ENCODE data around the gene SLC9C1. TPM values are rescaled to one million over a fixed set of nuclear protein-coding genes. Genes with fewer than 3 reads are reported as not detected.

SLC9C1 gene
- total and polyA plus RNA-seq, 2 of the 4 experiments (the other 2 are of a cell fraction) = not detected

DNA sequence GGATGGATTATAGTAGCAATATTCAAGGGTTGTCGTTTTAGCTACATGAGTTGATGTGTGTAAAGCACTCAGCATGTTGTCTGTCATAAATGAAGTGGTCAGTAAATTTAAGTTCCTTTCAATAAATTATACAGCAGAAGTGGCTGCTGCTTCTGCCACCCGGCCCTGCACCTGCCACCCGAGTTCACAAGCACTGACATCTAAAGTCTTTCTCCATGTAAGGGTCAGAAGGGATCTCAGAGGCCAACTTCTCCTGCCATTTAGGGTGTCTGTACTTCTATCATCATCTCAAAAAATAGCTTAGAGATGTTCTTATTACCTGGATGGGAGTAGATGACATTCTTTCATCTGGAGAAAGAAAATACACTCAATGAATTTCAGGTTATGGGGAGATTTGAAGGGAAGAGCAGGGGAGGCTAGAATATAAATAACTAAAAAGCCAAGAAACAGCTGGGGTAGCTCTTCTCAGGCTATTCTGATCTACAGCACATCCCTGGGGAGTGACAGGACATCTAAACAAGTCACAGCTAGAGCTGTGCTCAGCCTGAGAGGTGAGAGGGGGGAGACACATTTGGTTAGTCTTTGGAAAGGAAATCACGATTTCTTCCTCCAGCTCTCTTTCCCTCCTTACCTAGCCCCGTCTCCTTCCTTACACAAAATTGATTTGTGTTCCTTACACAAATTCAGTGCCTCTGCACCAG lies 169.0 kb downstream of the SLC9C1 start:
- no peak overlapping the region for H2AFZ ChIP-seq (replicated peaks; ENCODE audit: low read length, poor library complexity)
- DNase-seq (no peak), ATAC-seq (ENCODE audit: low read depth) (no peak)
- H2BK5ac ChIP-seq (ENCODE audit: low read depth, low read length, poor library complexity, severe bottlenecking) = no peak overlapping the region
- no peak for TF ChIP-seq RAD21 (IDR thresholded peaks at IDR 0.05; ENCODE audit: low read length)
- TF ChIP-seq RFX5 (IDR thresholded peaks at IDR 0.05; ENCODE audit: low read depth, low read length) = no peak
- TF ChIP-seq BHLHE40 (IDR thresholded peaks at IDR 0.05; ENCODE audit: low read depth, low read length) = no peak
- TF ChIP-seq SMC3 (IDR thresholded peaks at IDR 0.05; ENCODE audit: low read depth, low read length) = no peak
- no peak for TF ChIP-seq CEBPB (IDR thresholded peaks at IDR 0.05; ENCODE audit: low read depth, low read length)
- no peak for TF ChIP-seq POLR2A (IDR thresholded peaks at IDR 0.05; ENCODE audit: low read depth, low read length)
- no peak for TF ChIP-seq MXI1 (IDR thresholded peaks at IDR 0.05; ENCODE audit: borderline replicate concordance, low read depth, low read length)
- ChIA-PET CTCF (interaction anchor here (2.6 kb wide), 1 partner anchor 12 kb away, joined by 7 read pairs; no protein-coding TSS in a partner anchor), POLR2A (ENCODE audit: unreplicated experiment) (no interaction called here)
- no peak overlapping the region for H3K18ac ChIP-seq (ENCODE audit: low read depth, low read length)
- H2AK5ac ChIP-seq (ENCODE audit: low read depth, low read length) = no peak overlapping the region
- H2BK120ac ChIP-seq (ENCODE audit: low read depth, low read length) = no peak overlapping the region
- WGBS, 2 experiments (ENCODE audit: extremely low coverage in 2 of 2, insufficient read length in 1 of 2) = no CpG with 5 or more reads among the region's 5 CpGs
- H3K27ac ChIP-seq (ENCODE audit: insufficient read depth, low read length) = no peak overlapping the region
- H3K4me1 ChIP-seq (ENCODE audit: control insufficient read depth, insufficient read depth, low read length) = peaks cover 4% of the 10 kb centered on the region; the same call in 1 of the 2 replicates
- H3K4me2 ChIP-seq (ENCODE audit: low read depth, low read length) = no peak overlapping the region
- no peak overlapping the region for H3K9ac ChIP-seq (ENCODE audit: low read depth, low read length)
- in situ Hi-C loops (cut with MboI; ENCODE audit: low sequenced_read_pairs) (loop anchor here (25.0 kb wide), 1 partner anchor 387 kb away; no protein-coding TSS in a partner anchor), intact Hi-C loops (cut with micrococcal nuclease) (no loop called here), dilution Hi-C loops (cut with HindIII; ENCODE audit: low sequenced_read_pairs, unreplicated experiment) (no loop called here)
- no peak overlapping the region for H2BK15ac ChIP-seq (ENCODE audit: low read depth, low read length)
- no peaks in the 10 kb centered on the region for H4K20me1 ChIP-seq (ENCODE audit: insufficient read depth, low read length)
- H2AK9ac ChIP-seq (replicated peaks; ENCODE audit: low read depth, low read length, poor library complexity) = peak overlapping the region; percentile 12
- H3K9me1 ChIP-seq (ENCODE audit: insufficient read depth, low read length) = no peaks in the 10 kb centered on the region; the same call in 1 of the 2 replicates
- no peak overlapping the region for H4K5ac ChIP-seq (ENCODE audit: low read depth, low read length)
- no peaks in the 10 kb centered on the region; the same call in 1 of the 2 replicates for H3K36me3 ChIP-seq (ENCODE audit: control insufficient read depth, insufficient read depth, low read length)
- no peak overlapping the region for H3K23ac ChIP-seq (ENCODE audit: low read depth, low read length)
- no peaks in the 10 kb centered on the region for H3K27me3 ChIP-seq (ENCODE audit: control insufficient read depth, insufficient read depth, low read length)
- BruUV-seq (replicated peaks) = no TSS peak
- no peak overlapping the region for H4K8ac ChIP-seq (ENCODE audit: low read depth in 2 of 2, low read length in 2 of 2)
- H4K91ac ChIP-seq (ENCODE audit: insufficient read depth, low read depth, low read length) = no peak overlapping the region
- H3K4ac ChIP-seq (ENCODE audit: low read depth, low read length) = no peak overlapping the region
- no peak overlapping the region for H2BK20ac ChIP-seq (ENCODE audit: low read depth, low read length)
- H3K56ac ChIP-seq (ENCODE audit: extremely low read depth, insufficient read depth, low read length) = no peak overlapping the region
- H3K14ac ChIP-seq (replicated peaks; ENCODE audit: low read depth, low read length) = no peak overlapping the region
- H3K79me1 ChIP-seq (ENCODE audit: low read depth in 1 of 2, low read length in 2 of 2) = no peaks in the 10 kb centered on the region; a peak in 2 of 4 replicates
- H3K4me3 ChIP-seq (ENCODE audit: insufficient read depth, low read depth, low read length) = no peak overlapping the region
- H3K9me3 ChIP-seq (ENCODE audit: control insufficient read depth, insufficient read depth, low read length) = no peaks in the 10 kb centered on the region

Data from IMR-90 (cell line).